HepG2 (cell line): Measurements from ENCODE around the gene OPRM1. TPM values are rescaled to one million over a fixed set of nuclear protein-coding genes. Genes with fewer than 3 reads are reported as not detected.

Source experiments
- ATF6 ChIP-seq: sonication (generic); formaldehyde crosslinking; conservative IDR thresholded peaks from 2 replicates; pipeline ENCODE4 v1.4.0; 2020; ENCODE audit warnings: missing genetic modification reagents
- CENPT ChIP-seq: sonication (generic); formaldehyde crosslinking; IDR thresholded peaks from 2 replicates; pipeline ENCODE4 v1.8.0; 2022; ENCODE audit warnings: low read depth, mild to moderate bottlenecking, moderate library complexity, missing genetic modification reagents
- ETV5 ChIP-seq: IDR thresholded peaks from 2 replicates; pipeline ENCODE4 v1.6.1; 2018; ENCODE audit warnings: missing biosample characterization, missing genetic modification reagents, inconsistent platforms, borderline replicate concordance
- FOXA3 ChIP-seq: IDR thresholded peaks from 2 replicates; pipeline ENCODE4 v1.6.1; 2016; ENCODE audit warnings: missing genetic modification reagents, missing compliant biosample characterization
- HCFC1 ChIP-seq: fragments of 150-350 bp; IDR thresholded peaks from 2 replicates; pipeline ENCODE4 v1.6.1; 2014; ENCODE audit warnings: low read depth, low read length
- IKZF5 ChIP-seq: IDR thresholded peaks from 2 replicates; pipeline ENCODE4 v1.6.1; 2018; ENCODE audit warnings: missing genetic modification reagents, mild to moderate bottlenecking, missing compliant biosample characterization
- ISX ChIP-seq: sonication (generic); formaldehyde crosslinking; conservative IDR thresholded peaks from 2 replicates; pipeline ENCODE4 v1.5.0; 2020; ENCODE audit warnings: missing genetic modification reagents
- JDP2 ChIP-seq: sonication (generic); formaldehyde crosslinking; IDR thresholded peaks from 2 replicates; pipeline ENCODE4 v1.8.1; 2022; ENCODE audit warnings: missing genetic modification reagents, borderline replicate concordance
- KDM1A ChIP-seq: IDR thresholded peaks from 2 replicates; pipeline ENCODE4 v1.6.1; 2016; ENCODE audit warnings: missing compliant biosample characterization
- MTERF4 ChIP-seq: sonication (generic); formaldehyde crosslinking; IDR thresholded peaks from 2 replicates; pipeline ENCODE4 v1.8.0; 2023; ENCODE audit warnings: mild to moderate bottlenecking, missing genetic modification reagents
- PREB ChIP-seq: sonication (generic); formaldehyde crosslinking; IDR thresholded peaks from 2 replicates; pipeline ENCODE4 v1.4.0; 2020; ENCODE audit warnings: missing genetic modification reagents
- PRMT3 ChIP-seq: sonication (generic); formaldehyde crosslinking; IDR thresholded peaks from 2 replicates; pipeline ENCODE4 v1.8.1; 2022; ENCODE audit warnings: low read depth, mild to moderate bottlenecking, moderate library complexity, missing genetic modification reagents, borderline replicate concordance
- RFXAP ChIP-seq: sonication (generic); formaldehyde crosslinking; IDR thresholded peaks from 2 replicates; pipeline ENCODE4 v1.4.0; 2020; ENCODE audit warnings: missing genetic modification reagents, borderline replicate concordance
- TBL1XR1 ChIP-seq: fragments of 150-350 bp; IDR thresholded peaks from 2 replicates; pipeline ENCODE4 v1.6.1; 2014; ENCODE audit warnings: borderline replicate concordance, low read length; ENCODE audit not compliant: partially characterized antibody
- ZNF280D ChIP-seq: sonication (generic); formaldehyde crosslinking; IDR thresholded peaks from 2 replicates; pipeline ENCODE4 v1.5.1; 2020; ENCODE audit warnings: mild to moderate bottlenecking, missing genetic modification reagents
- ZNF382 ChIP-seq: sonication (generic); formaldehyde crosslinking; IDR thresholded peaks from 2 replicates; pipeline ENCODE4 v1.5.0; 2020; ENCODE audit warnings: missing genetic modification reagents, mild to moderate bottlenecking, borderline replicate concordance
- ZNF564 ChIP-seq: sonication (generic); formaldehyde crosslinking; IDR thresholded peaks from 2 replicates; pipeline ENCODE4 v1.8.1; 2023; ENCODE audit warnings: mild to moderate bottlenecking, missing genetic modification reagents
- ZNF724P ChIP-seq: sonication (generic); formaldehyde crosslinking; IDR thresholded peaks from 2 replicates; pipeline ENCODE4 v1.8.0; 2022; ENCODE audit warnings: missing genetic modification reagents, borderline replicate concordance
- ZNF768 ChIP-seq: sonication (generic); formaldehyde crosslinking; IDR thresholded peaks from 2 replicates; pipeline ENCODE4 v1.4.0; 2020; ENCODE audit warnings: missing genetic modification reagents
- ZNF839 ChIP-seq: sonication (generic); formaldehyde crosslinking; IDR thresholded peaks from 2 replicates; pipeline ENCODE4 v1.4.0; 2020; ENCODE audit warnings: missing genetic modification reagents, mild to moderate bottlenecking, borderline replicate concordance
- ZSCAN9 ChIP-seq: IDR thresholded peaks from 2 replicates; pipeline ENCODE4 v1.6.1; 2016; ENCODE audit warnings: borderline replicate concordance
- polyA plus RNA-seq, 8 experiments: library from polyadenylated mRNA; depleted of rRNA in 3 of 8; stranded (reverse) in 7 of 8; unstranded in 1 of 8; fragments of >200 nt; fragmentation: Illumina TruSeq in 4 of 8; extraction: Trizol in 4 of 8; gene quantifications; 2 replicates each; pipeline versions ENCODE4 v1.2.1 to v1.2.3, GENCODE V29; 2011 to 2016; ENCODE audit warnings: low read depth in 4 of 8, missing spikeins in 1 of 8, mixed read lengths in 1 of 8; ENCODE audit not compliant: insufficient read depth in 1 of 8
- total RNA-seq, 5 experiments: library from RNA; depleted of rRNA; stranded (reverse); fragments of >200 nt; fragmentation: Illumina TruSeq; extraction: Trizol; gene quantifications; 2 replicates each; pipeline ENCODE4 v1.2.3, GENCODE V29; 2016; ENCODE audit warnings: low read depth in 1 of 5

OPRM1 gene
- total and polyA plus RNA-seq, 2 of the 13 experiments (the other 11 are each of a cell fraction or from before 2014, with no cell fraction given), result not detected

- TF ChIP-seq ATF6 (CRISPR knock-in tag), result peak; percentile 90; the same call in 1 of the 2 replicates
- TF ChIP-seq ZNF564 (CRISPR knock-in tag), result peak; percentile 64; the same call in 1 of the 2 replicates
- TF ChIP-seq ETV5, result 0 out of 2 replicates have a peak, but pooled peaks have one; percentile 19
- no peak for TF ChIP-seq HCFC1
- no peak for TF ChIP-seq ZNF724P (CRISPR knock-in tag)
- no peak for TF ChIP-seq FOXA3
- no peak for TF ChIP-seq KDM1A (CRISPR knock-in tag)
- TF ChIP-seq RFXAP (CRISPR knock-in tag), result peak; percentile 66; the same call in 1 of the 2 replicates
- TF ChIP-seq CENPT (CRISPR knock-in tag), result peak; percentile 83; the same call in 1 of the 2 replicates
- 0 out of 2 replicates have a peak, but pooled peaks have one; percentile 32 for TF ChIP-seq ZNF280D (CRISPR knock-in tag)
- 0 out of 2 replicates have a peak, but pooled peaks have one; percentile 52 for TF ChIP-seq PREB
- peak; percentile 89; the same call in 1 of the 2 replicates for TF ChIP-seq PRMT3
- peak; percentile 95 for TF ChIP-seq ISX
- peak; percentile 52; the same call in 1 of the 2 replicates for TF ChIP-seq JDP2 (CRISPR knock-in tag)
- no peak for TF ChIP-seq ZNF839 (CRISPR knock-in tag)
- TF ChIP-seq MTERF4 (CRISPR knock-in tag), result peak; percentile 88; the same call in 1 of the 2 replicates
- no peak for TF ChIP-seq ZNF382 (CRISPR knock-in tag)
- TF ChIP-seq IKZF5 (CRISPR knock-in tag), result peak; percentile 72; the same call in 1 of the 2 replicates
- peak; percentile 84 for TF ChIP-seq ZNF768
- TF ChIP-seq TBL1XR1, result no peak
- TF ChIP-seq ZSCAN9 (CRISPR knock-in tag), result peak; percentile 85
Observed at GRCh38 chr6:154039231-154039842, at the start of gene OPRM1 (continued).
